HK-2 (cell line): ENCODE data around the gene MYO10.
A peak's percentile ranks its signal among the peaks of the same experiment; 100 is the strongest.

ENCODE experiments used
- DNase-seq: peaks from one replicate; pipeline ENCODE4 v3.0.0-alpha.2; 2018; ENCODE audit not compliant: unreplicated experiment

Gene MYO10

DNA sequence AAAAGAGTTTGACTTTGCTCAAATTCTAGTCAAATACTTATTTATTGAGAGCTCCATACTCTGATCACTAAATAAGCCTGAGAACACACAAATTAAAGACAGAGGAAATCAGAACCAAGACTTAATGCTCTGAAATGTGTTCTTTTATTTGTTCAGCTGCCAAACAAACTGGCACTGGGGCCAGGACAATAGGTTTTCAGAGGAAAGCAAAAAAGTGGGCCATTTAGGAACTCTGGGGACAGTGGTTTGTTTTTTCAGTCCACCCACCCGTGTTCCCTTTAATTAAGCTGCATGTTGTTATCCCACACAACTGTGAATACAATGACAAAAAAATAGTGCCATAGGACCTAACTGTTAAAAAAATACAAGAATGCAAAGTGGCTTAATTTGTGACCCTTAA is 223.9 kb downstream of the MYO10 start:
- DNase-seq: no peak

DNA sequence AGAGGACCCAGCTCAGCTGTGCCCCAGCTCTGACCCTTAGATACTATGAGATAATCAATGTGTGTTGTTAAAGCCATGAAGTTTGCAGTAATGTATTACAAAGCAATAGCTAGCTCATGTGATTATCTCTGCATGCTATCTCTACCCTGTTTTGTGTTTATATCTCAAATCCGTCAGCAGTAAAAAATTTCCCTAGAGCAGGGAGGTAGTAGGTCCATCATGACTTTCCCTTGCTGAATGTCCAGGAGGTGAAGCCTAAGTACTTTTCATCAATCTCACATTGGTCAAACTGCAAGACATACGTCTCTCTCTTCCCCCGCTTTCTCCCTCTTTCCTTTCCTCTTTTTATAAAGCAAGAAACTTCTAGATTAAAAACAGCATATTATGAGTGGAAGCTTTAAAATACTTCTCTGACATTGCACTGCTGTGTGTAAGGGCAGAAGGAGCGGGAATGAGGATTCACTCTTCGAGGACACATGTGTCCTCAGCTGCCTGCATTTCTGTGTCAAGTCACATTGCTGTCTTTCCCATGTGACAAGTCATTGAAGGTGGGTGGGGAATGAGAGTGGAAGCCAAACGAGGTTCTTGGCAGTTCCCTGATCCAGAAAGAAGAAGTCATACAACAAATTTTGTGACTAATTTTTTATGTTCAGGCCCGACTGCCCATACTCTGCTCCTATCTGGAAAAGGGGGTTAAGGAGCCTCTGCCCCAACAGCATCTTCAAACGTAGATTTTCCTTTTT is 226.2 kb downstream of the MYO10 start:
- no peak for DNase-seq

- DNase-seq: no peak
These were observed 228.3 kb downstream of the MYO10 start for GRCh38 chr5:16707869-16708192.

DNA sequence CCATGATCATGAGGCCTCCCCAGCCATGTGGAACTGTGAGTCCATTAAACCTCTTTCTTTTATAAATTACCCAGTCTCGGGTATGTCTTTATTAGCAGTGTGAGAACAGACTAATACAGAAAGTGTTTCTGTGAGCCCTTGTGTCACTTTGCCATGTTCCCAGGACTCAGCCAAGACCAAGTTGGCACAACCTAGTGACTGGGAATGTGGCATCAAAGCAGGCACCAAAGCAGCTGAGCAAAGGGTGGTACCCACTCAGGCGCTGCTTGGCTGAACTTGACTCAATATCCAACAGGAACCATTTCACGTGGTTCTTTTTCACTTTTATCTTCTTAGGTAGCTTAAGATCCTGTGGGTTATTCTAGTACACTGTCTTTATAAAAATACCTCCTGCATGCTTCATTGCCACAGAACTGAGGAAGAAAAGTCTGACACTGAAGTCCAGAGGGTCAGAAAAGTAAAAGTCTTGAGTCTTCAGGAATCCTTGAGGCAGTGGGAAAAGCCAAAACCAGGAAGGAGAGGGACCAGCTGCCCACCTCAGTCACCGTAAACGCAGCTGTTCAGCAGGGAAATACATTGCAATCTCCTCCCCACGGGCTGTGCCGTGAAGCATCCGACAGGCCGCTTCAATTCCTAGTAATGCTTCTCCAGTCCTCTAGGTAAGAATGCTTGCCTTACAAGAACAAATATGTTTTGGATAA is 228.8 kb downstream of the MYO10 start:
- no peak for DNase-seq

DNA sequence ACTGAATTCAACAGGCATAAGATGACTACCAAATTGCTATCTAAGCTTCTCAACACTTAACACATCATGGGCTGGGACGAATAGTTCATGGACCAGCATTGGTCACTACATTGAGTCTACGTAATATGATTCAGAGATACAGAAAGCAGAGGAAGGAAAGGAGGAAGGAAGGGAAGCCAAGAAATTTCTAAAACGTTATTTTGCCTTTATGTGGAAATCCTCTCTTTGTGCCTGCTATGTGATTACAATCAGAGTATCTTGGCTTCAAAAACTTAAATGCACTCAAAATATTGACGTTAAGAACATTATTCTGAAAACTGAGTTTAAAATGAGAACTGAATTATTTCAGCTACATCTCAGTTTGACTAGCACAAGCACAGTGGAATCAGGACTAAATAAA is 231.1 kb downstream of the MYO10 start:
- no peak for DNase-seq

DNA sequence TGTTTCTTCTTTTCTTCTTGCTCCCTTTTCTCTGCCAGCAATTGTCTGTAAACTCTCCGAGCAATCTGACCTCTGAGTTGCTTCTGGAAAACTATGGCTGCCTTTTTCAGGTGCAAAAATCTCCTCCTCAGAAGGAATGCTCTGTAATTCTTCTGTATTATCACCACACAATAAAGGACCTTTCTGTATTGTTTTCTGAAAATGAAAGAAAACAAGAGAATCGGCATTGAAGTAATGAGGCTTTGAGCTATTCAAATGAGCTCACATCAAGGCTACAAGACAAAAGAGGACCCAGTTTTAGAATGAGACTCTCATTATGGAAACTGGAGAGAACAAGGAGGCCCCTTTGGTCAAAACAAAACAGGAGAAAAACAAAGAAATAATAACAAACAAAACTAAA is 233.1 kb downstream of the MYO10 start:
- DNase-seq: no peak

GRCh38 chr5:16701134-16702099 is 234.7 kb downstream of the MYO10 start:
- no peak for DNase-seq

DNA sequence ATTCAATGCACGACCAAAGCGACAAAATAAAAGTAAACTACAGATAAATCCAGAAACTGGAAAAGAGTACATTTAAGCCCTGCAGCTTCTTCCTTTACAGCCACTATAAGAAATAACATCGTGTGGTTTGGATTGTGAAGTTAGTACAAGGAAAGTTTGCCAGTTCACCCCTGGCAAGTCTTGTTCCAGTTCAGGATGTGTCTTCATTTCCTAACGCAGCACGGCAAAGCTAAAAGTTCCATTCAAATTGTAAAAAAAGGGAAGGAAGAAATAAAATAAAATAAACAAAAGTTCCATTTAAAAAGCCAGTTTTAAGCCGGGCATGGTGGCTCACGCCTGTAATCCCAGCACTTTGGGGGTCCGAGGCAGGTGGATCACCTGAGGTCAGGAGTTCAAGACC is 236.0 kb downstream of the MYO10 start:
- no peak for DNase-seq

GRCh38 chr5:16695779-16696178 is 240.3 kb downstream of the MYO10 start:
- no peak for DNase-seq

DNA sequence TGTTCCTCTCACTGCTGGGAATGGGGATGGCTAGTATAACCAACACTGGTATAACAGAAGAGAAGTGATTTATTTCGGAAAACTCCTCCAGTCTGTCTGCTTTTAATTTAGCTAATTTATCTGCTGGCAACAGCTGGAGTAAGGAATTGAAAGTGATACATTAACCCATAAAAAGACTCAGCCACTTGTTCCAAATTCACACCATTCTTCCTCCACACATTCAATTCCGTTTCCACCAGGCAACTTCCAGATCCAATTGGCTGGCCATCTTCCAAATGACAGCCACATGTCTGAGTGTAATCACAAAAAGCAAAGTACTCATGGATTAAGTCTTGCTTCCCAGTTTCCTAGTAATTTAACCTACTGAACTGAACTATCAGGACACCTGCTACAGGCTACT is 242.2 kb downstream of the MYO10 start:
- no peak for DNase-seq

DNA sequence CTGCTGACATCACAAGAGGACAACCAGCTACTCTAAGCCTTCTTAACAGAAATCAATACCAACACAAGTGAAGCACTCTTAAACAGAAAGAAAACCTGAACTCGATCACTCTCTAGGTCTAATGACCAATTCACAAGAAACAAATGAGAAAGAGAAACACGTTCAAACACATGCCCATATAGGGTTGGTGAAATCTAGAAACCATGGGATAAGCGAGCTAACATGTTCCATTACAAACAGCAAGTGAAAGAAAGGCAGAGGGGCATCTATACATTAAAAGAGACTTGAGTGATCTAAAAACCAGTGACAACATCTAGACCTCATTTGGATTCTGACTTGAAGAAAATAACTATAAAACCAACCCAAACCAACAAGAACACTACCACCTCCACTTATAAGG is 244.4 kb downstream of the MYO10 start:
- DNase-seq: no peak

GRCh38 chr5:16690243-16690852 is 245.7 kb downstream of the MYO10 start:
- peak; percentile 21 for DNase-seq

DNA sequence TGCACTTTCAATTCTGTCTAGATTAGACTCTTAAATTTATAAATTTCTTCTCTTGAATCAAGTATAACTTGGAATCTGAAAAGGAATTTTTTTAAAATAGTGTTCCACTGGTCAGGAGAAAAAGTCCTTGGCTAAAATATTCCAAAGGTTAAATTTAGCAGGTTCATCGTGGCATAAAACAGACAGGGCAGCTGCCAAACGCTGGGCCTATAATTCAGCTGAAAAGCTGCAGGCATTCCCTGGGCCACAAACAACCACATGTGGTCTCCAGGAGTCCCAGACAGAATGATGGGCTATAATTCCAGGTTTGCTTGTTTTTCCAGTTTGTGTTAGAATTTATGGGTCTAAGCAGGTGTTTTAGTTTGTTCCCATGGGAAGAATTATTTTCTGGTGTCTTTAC is 248.2 kb downstream of the MYO10 start:
- no peak for DNase-seq

- no peak for DNase-seq
These were observed 251.0 kb downstream of the MYO10 start for GRCh38 chr5:16685069-16685468.

GRCh38 chr5:16681876-16682275 is 254.2 kb downstream of the MYO10 start:
- DNase-seq: no peak

DNA sequence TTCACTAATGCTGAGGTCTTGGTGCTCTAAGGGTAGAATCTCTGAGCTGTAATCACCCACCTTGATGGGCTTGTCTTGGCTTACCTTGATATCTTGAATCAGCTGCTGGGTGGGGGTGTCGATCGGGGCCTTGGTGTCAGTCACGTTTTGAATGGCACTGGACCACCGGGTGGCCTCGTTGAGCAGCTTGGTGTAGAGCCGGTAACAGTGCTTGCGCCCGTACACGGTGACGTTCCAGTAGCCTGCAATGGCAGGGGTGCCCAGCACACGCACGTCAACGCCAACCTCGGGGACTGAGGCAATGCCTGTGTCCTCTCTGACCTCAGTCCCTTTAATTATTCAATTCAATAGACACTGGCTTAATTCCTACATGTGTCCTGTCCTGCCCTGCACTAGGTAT is 256.2 kb downstream of the MYO10 start:
- DNase-seq: no peak

DNA sequence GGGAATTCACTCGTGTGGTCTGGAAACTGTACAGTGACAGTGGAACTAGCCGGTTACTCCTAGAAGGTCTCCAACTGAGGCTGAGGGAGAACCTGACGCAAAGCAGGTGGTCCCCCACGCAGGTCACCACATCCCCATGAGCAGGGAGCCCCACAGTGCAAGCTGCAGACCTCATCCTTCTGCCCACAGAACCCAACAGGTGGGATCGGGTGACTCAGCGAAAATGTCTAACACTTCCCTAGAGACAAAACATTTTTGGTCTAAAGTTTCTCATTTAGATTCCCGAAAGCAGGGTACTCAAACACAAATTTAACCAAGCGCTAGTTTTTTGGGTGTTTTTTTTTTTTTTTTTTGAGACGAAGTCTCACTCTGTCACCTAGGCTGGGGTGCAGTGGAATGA is 256.9 kb downstream of the MYO10 start:
- no peak for DNase-seq

- no peak for DNase-seq
These were observed 260.3 kb downstream of the MYO10 start for GRCh38 chr5:16675806-16676205.

DNA sequence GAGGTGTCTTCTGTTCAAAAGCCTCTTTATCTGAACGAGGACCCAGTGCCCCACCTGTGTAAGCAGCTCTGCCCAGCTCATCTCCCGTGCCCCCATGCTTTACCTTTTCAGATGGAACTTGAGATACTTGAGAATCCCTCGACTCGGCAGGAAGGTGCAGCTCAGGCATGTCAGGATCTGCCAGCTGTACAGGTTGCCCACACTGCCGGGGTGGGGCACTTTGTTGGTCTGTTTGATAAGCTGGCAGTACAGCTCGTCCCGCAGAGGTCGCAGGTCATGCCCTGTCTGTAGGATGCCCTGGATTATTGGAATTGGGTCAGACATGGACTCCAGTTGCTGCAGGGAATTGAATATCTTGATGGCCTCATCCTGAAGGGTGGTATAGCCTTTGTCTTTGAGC is 261.3 kb downstream of the MYO10 start:
- no peak for DNase-seq

DNA sequence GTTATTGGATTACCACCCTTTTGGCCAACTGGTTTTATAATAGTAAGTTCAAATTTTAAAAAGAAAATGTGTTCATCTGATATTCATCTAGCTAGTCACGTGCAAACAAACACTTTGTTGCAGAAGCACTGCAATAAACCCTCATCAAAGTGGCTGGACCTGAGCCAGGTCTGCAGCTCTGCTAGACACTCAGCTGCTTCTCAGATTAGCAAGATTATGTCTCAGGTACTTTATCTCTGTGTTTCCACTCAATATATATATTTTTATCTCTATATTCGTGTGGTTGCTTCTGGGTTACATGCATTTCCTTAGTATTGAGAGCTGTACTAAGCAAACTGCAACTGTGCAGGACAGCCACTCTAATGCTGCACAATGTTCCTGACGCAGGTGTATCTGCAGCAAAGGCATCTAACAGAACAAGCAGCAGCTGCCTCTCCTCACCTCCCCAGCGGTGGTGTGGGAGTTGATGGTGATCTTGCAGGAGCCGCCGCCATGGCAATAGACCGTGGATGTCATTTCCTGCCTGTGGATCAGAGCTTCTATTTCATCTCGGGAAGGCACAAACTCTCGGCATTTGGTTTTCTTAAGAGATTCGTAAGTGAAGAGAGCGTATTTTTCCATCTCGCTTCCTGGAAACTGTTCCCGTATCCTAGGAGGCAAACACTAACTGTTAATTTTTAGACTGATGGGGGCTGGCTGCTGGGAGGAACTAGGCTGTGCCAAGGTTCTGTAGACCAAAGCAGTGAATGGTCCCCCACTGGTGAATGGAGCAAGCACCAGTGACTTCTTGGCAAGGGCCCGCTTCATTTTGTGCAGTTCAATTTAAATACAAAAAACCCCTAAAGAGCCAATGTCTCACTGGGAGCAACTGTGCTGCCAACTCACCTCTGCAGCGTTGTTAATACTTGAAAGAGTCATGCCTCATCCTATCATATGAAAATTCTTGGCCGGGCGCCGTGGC is 262.6 kb downstream of the MYO10 start:
- no peak for DNase-seq

DNA sequence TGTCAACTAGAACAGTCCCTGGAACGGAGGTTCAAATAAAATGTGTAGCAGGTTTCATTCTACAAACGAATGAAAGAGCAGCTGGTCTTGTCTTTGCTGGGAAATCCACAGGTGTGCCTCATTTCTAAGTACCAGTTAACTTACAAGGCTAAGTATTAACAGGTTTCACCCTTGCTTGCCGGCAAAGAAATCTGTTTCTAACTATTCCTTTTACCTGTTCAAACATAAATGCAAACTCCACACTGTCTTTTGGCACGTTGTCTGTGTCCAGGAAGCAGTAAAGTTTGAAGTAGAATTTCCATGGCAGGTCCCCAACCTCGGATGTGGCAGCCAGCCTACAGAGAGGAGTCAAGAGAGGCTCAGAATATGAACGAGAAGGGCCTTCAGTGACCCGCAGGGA is 264.9 kb downstream of the MYO10 start:
- no peak for DNase-seq
